HepG2 (cell line): ENCODE measurements around the gene COPZ2. TPM values are rescaled to one million over a fixed set of nuclear protein-coding genes. Genes with fewer than 3 reads are reported as not detected.

Experiments used
- AGO2 ChIP-seq: fragments of 200-400 bp; formaldehyde crosslinking; optimal IDR thresholded peaks from 2 replicates; pipeline ENCODE3; 2017; ENCODE audit warnings: mild to moderate bottlenecking, low read depth, low read length, moderate library complexity
- CBX1 ChIP-seq: IDR thresholded peaks from one replicate; pipeline ENCODE4 v1.6.1; 2016; ENCODE audit warnings: antibody characterized with exemption, low read depth
- CCDC6 ChIP-seq: sonication (generic); formaldehyde crosslinking; IDR thresholded peaks from 2 replicates; pipeline ENCODE4 v1.8.1; 2022; ENCODE audit warnings: mild to moderate bottlenecking, missing genetic modification reagents, moderate library complexity
- GATAD2A ChIP-seq: IDR thresholded peaks from 2 replicates; pipeline ENCODE4 v1.6.1; 2016
- HMG20B ChIP-seq: conservative IDR thresholded peaks from 2 replicates; pipeline ENCODE4 v1.6.1; 2016; ENCODE audit warnings: missing genetic modification reagents, missing compliant biosample characterization
- HNRNPK ChIP-seq: fragments of 200-400 bp; formaldehyde crosslinking; IDR thresholded peaks from 2 replicates; pipeline ENCODE4 v1.6.1; 2018; ENCODE audit warnings: low read length, low read depth, moderate library complexity, mild to moderate bottlenecking; ENCODE audit not compliant: poor library complexity, severe bottlenecking
- KLF6 ChIP-seq: IDR thresholded peaks from 2 replicates; pipeline ENCODE4 v1.8.0; 2016; ENCODE audit warnings: missing biosample characterization, missing genetic modification reagents
- MAFF ChIP-seq: IDR thresholded peaks from 2 replicates; pipeline ENCODE4 v1.6.1; 2011; ENCODE audit warnings: low read depth, low read length, improper control_type of control experiment
- MEF2D ChIP-seq: sonication (generic); formaldehyde crosslinking; IDR thresholded peaks from 2 replicates; pipeline ENCODE4 v1.5.1; 2020; ENCODE audit warnings: mild to moderate bottlenecking, missing genetic modification reagents
- PHF21A ChIP-seq: sonication (generic); formaldehyde crosslinking; IDR thresholded peaks from 2 replicates; pipeline ENCODE4 v1.5.0; 2020; ENCODE audit warnings: mild to moderate bottlenecking, missing genetic modification reagents
- PRMT3 ChIP-seq: sonication (generic); formaldehyde crosslinking; IDR thresholded peaks from 2 replicates; pipeline ENCODE4 v1.8.1; 2022; ENCODE audit warnings: low read depth, mild to moderate bottlenecking, moderate library complexity, missing genetic modification reagents, borderline replicate concordance
- RCOR2 ChIP-seq: IDR thresholded peaks from 2 replicates; pipeline ENCODE4 v1.6.1; 2016; ENCODE audit warnings: missing biosample characterization, missing genetic modification reagents
- RFX1 ChIP-seq: fragments of 450-650 bp; IDR thresholded peaks from 2 replicates; pipeline ENCODE4 v1.6.1; 2017
- RORA ChIP-seq: sonication (generic); formaldehyde crosslinking; IDR thresholded peaks from 2 replicates; pipeline ENCODE4 v1.5.0; 2020; ENCODE audit warnings: mild to moderate bottlenecking, missing genetic modification reagents, moderate library complexity
- SP140L ChIP-seq: sonication (generic); formaldehyde crosslinking; IDR thresholded peaks from 2 replicates; pipeline ENCODE4 v1.4.0; 2020; ENCODE audit warnings: missing genetic modification reagents, borderline replicate concordance
- SRSF9 ChIP-seq: fragments of 200-400 bp; formaldehyde crosslinking; IDR thresholded peaks from 2 replicates; pipeline ENCODE4 v1.6.1; 2018; ENCODE audit warnings: borderline replicate concordance, mild to moderate bottlenecking, low read depth, low read length; ENCODE audit not compliant: insufficient read depth, poor library complexity, severe bottlenecking
- THRA ChIP-seq: sonication (generic); formaldehyde crosslinking; IDR thresholded peaks from 2 replicates; pipeline ENCODE4 v1.4.0; 2020; ENCODE audit warnings: missing genetic modification reagents, borderline replicate concordance
- ZNF143 ChIP-seq: sonication (generic); formaldehyde crosslinking; IDR thresholded peaks from 2 replicates; pipeline ENCODE4 v1.4.0; 2020; ENCODE audit warnings: missing genetic modification reagents
- ZNF335 ChIP-seq: sonication (generic); formaldehyde crosslinking; IDR thresholded peaks from 2 replicates; pipeline ENCODE4 v1.4.0; 2020; ENCODE audit warnings: missing genetic modification reagents
- ZNF44 ChIP-seq: sonication (generic); formaldehyde crosslinking; IDR thresholded peaks from 2 replicates; pipeline ENCODE4 v1.5.1; 2020; ENCODE audit warnings: mild to moderate bottlenecking, missing genetic modification reagents
- ZNF460 ChIP-seq: sonication (generic); formaldehyde crosslinking; IDR thresholded peaks from 2 replicates; pipeline ENCODE4 v1.5.1; 2020; ENCODE audit warnings: missing genetic modification reagents, mild to moderate bottlenecking, borderline replicate concordance
- ZNF570 ChIP-seq: sonication (generic); formaldehyde crosslinking; IDR thresholded peaks from 2 replicates; pipeline ENCODE4 v1.4.0; 2020; ENCODE audit warnings: mild to moderate bottlenecking, missing genetic modification reagents, borderline replicate concordance
- ZNF670 ChIP-seq: sonication (generic); formaldehyde crosslinking; IDR thresholded peaks from 2 replicates; pipeline ENCODE4 v1.8.0; 2022; ENCODE audit warnings: mild to moderate bottlenecking, missing genetic modification reagents, borderline replicate concordance
- ZNF724P ChIP-seq: sonication (generic); formaldehyde crosslinking; IDR thresholded peaks from 2 replicates; pipeline ENCODE4 v1.8.0; 2022; ENCODE audit warnings: missing genetic modification reagents, borderline replicate concordance
- ZNF781 ChIP-seq: sonication (generic); formaldehyde crosslinking; IDR thresholded peaks from 2 replicates; pipeline ENCODE4 v1.5.1; 2020; ENCODE audit warnings: borderline replicate concordance, mild to moderate bottlenecking, missing genetic modification reagents; ENCODE audit errors: not compliant biosample characterization
- ZSCAN29 ChIP-seq: sonication (generic); formaldehyde crosslinking; conservative IDR thresholded peaks from 2 replicates; pipeline ENCODE4 v1.4.0; 2020; ENCODE audit warnings: mild to moderate bottlenecking, missing genetic modification reagents
- polyA plus RNA-seq, 8 experiments: library from polyadenylated mRNA; depleted of rRNA in 3 of 8; stranded (reverse) in 7 of 8; unstranded in 1 of 8; fragments of >200 nt; fragmentation: Illumina TruSeq in 4 of 8; extraction: Trizol in 4 of 8; gene quantifications; 2 replicates each; pipeline versions ENCODE4 v1.2.1 to v1.2.3, GENCODE V29; 2011 to 2016; ENCODE audit warnings: low read depth in 4 of 8, missing spikeins in 1 of 8, mixed read lengths in 1 of 8; ENCODE audit not compliant: insufficient read depth in 1 of 8
- total RNA-seq, 5 experiments: library from RNA; depleted of rRNA; stranded (reverse); fragments of >200 nt; fragmentation: Illumina TruSeq; extraction: Trizol; gene quantifications; 2 replicates each; pipeline ENCODE4 v1.2.3, GENCODE V29; 2016; ENCODE audit warnings: low read depth in 1 of 5
- TF ChIP-seq, protein P1 (sequence below): IDR thresholded peaks from 2 replicates; pipeline ENCODE4 v1.6.1; 2016; ENCODE audit warnings: mild to moderate bottlenecking, missing biosample characterization, missing genetic modification reagents
- TF ChIP-seq, protein P2 (sequence below): IDR thresholded peaks from 2 replicates; pipeline ENCODE4 v1.6.1; 2016; ENCODE audit warnings: missing genetic modification reagents, missing compliant biosample characterization
- TF ChIP-seq, protein P3 (sequence below): sonication (generic); formaldehyde crosslinking; IDR thresholded peaks from 2 replicates; pipeline ENCODE4 v1.5.0; 2020; ENCODE audit warnings: missing genetic modification reagents

Gene COPZ2
- total and polyA plus RNA-seq, 2 of the 13 experiments (the other 11 are each of a cell fraction or from before 2014, with no cell fraction given) = 0.61 to 1.5 TPM

DNA sequence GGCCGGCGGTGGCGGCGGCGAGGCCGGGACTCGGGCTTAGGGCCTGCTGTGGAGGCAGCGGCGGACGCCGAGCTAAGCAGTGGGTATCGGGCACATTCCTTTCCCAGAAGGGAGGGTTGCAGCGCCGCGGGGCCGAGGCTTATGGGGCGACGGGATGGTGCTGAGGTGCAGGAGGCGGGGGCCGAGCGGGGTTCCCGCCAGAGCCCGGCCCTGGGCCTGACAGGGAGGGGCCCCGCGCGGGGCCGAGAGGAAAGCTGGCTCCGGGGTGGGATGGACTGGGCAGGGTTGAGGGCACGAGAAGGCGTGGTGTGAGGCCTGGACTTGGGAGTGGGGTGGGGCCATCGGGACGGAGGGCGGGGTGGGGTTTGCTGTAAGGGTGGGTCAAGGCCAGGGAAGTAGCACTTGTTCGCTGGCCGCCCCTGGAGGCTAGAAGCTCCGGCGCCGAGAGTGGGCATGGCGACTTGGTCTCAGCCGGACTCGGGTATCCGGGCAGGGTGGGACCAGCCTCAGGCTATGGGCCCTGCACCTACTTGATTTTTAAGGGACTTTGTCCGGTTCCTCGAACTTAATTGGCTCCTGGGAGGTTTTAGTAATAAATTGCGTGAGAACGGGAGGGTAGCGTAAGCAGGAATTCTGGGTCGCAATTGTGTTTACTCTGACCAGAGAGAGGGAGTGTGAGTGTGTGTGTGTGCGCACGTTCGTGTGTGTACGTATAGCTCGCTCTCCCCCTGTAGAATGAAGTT, 11.0 kb upstream of the COPZ2 start (continued):
- TF ChIP-seq THRA (peak; percentile 59), PHF21A (CRISPR knock-in tag) (no peak; the same call in 1 of the 2 replicates), ZNF670 (CRISPR knock-in tag) (no peak; the same call in 1 of the 2 replicates), ZNF724P (peak; percentile 63; the same call in 1 of the 2 replicates), RORA (no peak), ZNF460 (no peak), AGO2 (peak; percentile 89), MEF2D (peak; percentile 65), ZNF570 (CRISPR knock-in tag) (no peak), ZSCAN29 (CRISPR knock-in tag) (0 out of 2 replicates have a peak, but pooled peaks have one; percentile 41), RCOR2 (CRISPR knock-in tag) (0 out of 2 replicates have a peak, but pooled peaks have one; percentile 53), ZNF781 (CRISPR knock-in tag) (no peak), CCDC6 (CRISPR knock-in tag) (peak; percentile 90), PRMT3 (CRISPR knock-in tag) (peak; percentile 72; the same call in 1 of the 2 replicates), HMG20B (peak; percentile 63; the same call in 1 of the 2 replicates), GATAD2A (CRISPR knock-in tag) (peak; percentile 58), MAFF (no peak), HNRNPK (peak; percentile 98), RFX1 (no peak), ZNF335 (CRISPR knock-in tag) (no peak), CBX1 (peak; percentile 29), SP140L (CRISPR knock-in tag) (0 out of 2 replicates have a peak, but pooled peaks have one; percentile 64), ZNF143 (peak; percentile 56), SRSF9 (no peak), ZNF44 (no peak; the same call in 1 of the 2 replicates), KLF6 (CRISPR knock-in tag) (peak; percentile 80)
- TF ChIP-seq, protein P1, sequence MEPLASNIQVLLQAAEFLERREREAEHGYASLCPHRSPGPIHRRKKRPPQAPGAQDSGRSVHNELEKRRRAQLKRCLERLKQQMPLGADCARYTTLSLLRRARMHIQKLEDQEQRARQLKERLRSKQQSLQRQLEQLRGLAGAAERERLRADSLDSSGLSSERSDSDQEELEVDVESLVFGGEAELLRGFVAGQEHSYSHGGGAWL (CRISPR knock-in tag) = peak; percentile 84
- TF ChIP-seq, protein P2, sequence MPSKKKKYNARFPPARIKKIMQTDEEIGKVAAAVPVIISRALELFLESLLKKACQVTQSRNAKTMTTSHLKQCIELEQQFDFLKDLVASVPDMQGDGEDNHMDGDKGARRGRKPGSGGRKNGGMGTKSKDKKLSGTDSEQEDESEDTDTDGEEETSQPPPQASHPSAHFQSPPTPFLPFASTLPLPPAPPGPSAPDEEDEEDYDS (CRISPR knock-in tag) = peak; percentile 96
- TF ChIP-seq, protein P3, sequence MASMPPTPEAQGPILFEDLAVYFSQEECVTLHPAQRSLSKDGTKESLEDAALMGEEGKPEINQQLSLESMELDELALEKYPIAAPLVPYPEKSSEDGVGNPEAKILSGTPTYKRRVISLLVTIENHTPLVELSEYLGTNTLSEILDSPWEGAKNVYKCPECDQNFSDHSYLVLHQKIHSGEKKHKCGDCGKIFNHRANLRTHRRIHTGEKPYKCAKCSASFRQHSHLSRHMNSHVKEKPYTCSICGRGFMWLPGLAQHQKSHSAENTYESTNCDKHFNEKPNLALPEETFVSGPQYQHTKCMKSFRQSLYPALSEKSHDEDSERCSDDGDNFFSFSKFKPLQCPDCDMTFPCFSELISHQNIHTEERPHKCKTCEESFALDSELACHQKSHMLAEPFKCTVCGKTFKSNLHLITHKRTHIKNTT (CRISPR knock-in tag) = no peak
